Erythroblast (primary cell): ENCODE data around the gene MTHFD1L.

Experiments used
- GATA1 ChIP-seq: IDR thresholded peaks from 2 replicates; pipeline ENCODE4 v1.6.1; 2011; ENCODE audit warnings: low read depth, mild to moderate bottlenecking, control low read depth, low read length, moderate library complexity
- POLR2A ChIP-seq: IDR thresholded peaks from 2 replicates; pipeline ENCODE4 v1.6.1; 2011; ENCODE audit warnings: mild to moderate bottlenecking, low read length

- TF ChIP-seq POLR2A = no peak
- no peak for TF ChIP-seq GATA1
These were observed 122.5 kb downstream of the MTHFD1L start for GRCh38 chr6:150987855-150988464.
